Activated CD4-positive, alpha-beta T cell treated with anti-CD3 and anti-CD28 coated beads, Interleukin-2, amount 50 U/mL, for 24 hours (primary cell): ENCODE results near the gene ZDHHC13.
"Not testable (repeated sequence)": the region's sequence is repeated elsewhere in the genome, so short reads cannot be mapped to it uniquely, and the experiment has no call there.

Source experiments
- DNase-seq, 2 donors: peaks; one replicate each; pipeline ENCODE4 v3.0.0-alpha.2; 2020; ENCODE audit warnings: low read depth in 1 of 2, low spot score in 1 of 2

ZDHHC13 gene

DNA sequence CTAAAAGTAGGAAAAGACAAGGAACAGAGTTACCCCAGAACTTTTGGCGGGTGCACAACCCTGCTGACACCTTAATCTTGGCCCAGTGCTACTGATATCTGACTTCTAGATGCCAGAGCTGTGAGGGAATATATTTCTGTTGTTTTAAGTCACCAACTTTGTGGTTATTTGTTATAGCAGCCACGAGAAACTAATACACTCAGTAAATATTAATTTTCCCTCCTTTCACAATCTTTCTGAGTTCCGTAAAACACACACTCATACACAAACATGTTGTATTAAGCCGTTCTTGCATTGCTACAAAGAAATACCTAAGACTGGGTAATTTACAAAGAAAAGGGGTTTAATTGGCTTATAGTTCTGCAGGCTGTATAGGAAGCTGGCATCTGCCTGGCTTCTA lies 16.1 kb upstream of the ZDHHC13 start:
- no peak for DNase-seq

DNA sequence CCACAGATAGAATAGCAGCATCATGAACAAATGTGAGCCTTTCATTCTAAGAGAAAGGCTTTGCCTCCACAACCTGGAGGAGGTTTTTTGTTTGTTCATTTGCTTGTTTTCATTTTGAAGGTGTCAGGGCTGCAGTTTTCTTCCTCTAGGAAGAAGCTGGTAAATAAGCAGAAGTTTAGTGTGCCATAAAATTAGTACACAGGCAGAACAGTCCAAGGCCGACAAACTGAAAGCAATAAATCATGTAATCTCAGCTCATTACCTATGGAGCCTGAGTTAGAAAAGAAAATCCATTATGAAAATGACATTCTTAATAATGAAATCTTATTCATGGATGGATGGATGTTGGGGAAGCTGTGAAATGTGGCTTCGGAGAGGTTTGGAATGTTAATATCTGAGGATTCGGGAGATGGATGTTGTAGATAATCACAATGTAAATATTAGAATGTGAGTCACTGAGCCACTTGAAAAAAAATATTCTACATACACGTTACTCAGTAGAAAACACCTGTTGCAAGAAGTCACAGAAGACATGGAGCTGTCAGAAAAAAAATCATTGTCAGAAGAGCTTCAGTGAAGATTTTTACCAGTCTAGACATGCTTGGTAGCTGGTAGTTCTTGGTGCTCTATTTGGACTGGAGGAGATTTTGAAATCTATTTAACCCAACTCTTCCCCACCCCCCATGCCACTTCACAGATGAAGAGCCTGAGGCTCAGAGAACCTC lies 15.0 kb upstream of the ZDHHC13 start:
- DNase-seq: no peak

DNA sequence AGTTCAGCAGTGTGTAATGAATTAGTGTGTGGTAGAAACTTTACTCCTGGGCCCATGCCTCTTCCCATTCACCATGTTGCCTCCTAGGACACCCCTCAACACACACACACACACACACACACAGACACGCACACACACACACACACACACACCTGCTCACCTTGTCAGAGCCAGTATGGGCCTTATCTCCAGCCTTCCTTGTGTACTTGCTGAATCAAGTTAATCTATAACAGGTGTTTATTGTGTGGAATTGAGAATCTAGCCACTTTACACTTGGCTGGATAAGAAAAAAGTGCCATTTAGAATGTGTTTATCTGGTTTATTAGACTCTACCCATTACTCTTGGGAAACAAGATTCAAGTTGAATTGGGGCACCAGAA lies 14.5 kb upstream of the ZDHHC13 start:
- no peak for DNase-seq

- DNase-seq: no peak
Observed at GRCh38 chr11:19105011-19105410, 12.0 kb upstream of the ZDHHC13 start.

- no peak for DNase-seq
Observed at GRCh38 chr11:19107125-19107524, 9.8 kb upstream of the ZDHHC13 start.

GRCh38 chr11:19110295-19110694 lies 6.7 kb upstream of the ZDHHC13 start:
- DNase-seq: no peak

DNA sequence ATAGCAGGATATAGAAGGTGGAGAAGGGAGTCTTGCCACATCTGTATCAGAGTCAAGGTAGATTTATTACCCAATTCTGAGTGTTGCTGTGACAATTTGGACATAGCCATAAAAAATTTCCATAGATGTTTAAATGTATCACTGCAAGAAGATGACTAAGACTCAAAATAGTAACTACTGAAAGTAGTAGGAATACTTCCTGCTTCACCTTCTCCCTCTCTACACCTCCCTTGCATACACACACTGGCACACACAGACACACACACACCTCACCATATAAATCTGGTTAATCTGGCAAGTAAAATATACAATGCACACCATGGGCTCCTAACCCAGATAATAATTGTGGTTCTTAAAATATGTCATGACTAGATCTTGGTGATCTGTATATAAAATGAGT lies 5.2 kb upstream of the ZDHHC13 start:
- no peak for DNase-seq

- no peak for DNase-seq
Observed at GRCh38 chr11:19116276-19116970, 545 bp upstream of the ZDHHC13 start.

DNA sequence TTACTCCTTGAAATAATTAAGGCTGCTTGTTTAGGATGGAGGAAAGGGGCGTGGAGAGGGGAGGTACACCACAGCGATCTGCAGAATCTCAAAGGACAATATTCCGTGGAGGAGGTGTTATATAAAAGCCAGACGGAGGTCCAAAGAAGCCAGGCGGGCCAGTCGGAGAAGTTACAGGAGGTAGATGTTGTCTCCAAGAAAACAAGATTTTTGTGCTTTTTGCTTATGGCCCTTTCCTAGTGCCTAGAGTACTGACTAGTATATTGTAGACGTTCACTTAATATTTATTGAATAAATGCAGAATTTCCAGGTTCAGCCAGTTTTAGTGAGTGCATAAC lies 761 bp downstream of the ZDHHC13 start:
- DNase-seq: no peak

- DNase-seq: no peak
Observed at GRCh38 chr11:19121646-19122045, 4.7 kb downstream of the ZDHHC13 start.

- no peak for DNase-seq
Observed at GRCh38 chr11:19122960-19123615, 6.1 kb downstream of the ZDHHC13 start.

DNA sequence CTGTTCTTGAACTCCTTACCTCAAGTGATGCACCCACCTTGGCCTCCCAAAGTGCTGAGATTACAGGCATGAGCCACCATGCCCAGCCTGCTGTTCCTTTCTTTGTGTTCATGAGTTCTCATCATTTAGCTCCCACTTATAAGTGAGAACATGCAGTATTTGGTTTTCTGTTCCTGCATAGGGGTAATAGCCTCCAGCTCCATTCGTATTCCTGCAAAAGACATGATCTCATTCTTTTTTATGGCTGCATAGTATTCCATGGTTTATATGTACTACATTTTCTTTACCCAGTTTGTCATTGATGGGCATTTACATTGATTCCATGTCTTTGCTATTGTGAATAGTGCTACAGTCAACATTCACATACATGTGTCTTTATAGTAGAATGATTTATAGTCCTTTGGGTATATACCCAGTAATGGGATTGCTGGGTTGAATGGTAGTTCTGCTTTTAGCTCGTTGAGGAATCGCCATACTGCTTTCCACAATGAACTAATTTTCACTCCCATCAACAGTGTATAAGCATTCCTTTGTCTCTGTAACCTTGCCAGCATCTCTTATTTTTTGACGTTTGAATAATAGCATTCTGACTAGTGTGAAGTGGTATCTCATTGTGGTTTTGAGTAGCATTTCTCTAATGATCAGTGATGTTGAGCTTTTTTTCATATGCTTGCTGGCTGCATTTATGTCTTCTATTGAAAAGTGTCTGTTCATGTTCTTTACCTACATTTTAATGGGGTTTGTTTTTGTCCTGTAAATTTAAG lies 9.8 kb downstream of the ZDHHC13 start:
- not testable (repeated sequence) for DNase-seq

GRCh38 chr11:19134004-19134403 lies 17.0 kb downstream of the ZDHHC13 start:
- no peak for DNase-seq

DNA sequence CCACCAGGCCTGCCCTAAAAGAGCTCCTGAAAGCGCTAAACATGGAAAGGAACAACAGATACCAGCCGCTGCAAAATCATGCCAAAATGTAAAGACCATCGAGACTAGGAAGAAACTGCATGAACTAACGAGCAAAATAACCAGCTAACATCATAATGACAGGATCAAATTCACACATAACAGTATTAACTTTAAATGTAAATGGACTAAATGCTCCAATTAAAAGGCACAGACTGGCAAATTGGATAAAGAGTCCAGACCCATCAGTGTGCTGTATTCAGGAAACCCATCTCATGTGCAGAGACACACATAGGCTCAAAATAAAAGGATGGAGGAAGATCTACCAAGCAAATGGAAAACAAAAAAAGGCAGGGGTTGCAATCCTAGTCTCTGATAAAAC lies 19.9 kb downstream of the ZDHHC13 start:
- DNase-seq: not testable (repeated sequence)

DNA sequence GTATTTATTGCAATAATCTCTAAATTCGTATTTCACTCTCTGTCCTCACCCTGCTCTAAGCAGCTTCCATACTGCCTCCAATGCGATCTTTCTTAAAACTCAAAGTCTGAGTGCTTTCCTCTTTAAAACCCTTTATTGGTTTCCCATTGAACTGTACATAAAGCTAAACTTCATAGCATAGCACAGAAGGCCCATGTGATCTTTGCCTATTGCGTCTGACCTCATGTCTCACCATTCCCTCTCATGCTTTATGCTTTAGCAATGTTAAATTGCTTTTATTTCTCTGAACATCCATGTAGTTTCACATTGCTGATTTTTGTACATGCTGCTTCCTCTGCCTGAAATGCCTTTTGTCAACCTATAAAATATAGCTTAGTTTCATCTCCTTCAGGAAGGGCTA lies 28.4 kb downstream of the ZDHHC13 start:
- no peak for DNase-seq

GRCh38 chr11:19156892-19157291 lies 39.9 kb downstream of the ZDHHC13 start:
- no peak for DNase-seq

GRCh38 chr11:19160847-19161246 lies 43.9 kb downstream of the ZDHHC13 start:
- no peak for DNase-seq

- DNase-seq: no peak
Observed at GRCh38 chr11:19161651-19162050, 44.7 kb downstream of the ZDHHC13 start.

DNA sequence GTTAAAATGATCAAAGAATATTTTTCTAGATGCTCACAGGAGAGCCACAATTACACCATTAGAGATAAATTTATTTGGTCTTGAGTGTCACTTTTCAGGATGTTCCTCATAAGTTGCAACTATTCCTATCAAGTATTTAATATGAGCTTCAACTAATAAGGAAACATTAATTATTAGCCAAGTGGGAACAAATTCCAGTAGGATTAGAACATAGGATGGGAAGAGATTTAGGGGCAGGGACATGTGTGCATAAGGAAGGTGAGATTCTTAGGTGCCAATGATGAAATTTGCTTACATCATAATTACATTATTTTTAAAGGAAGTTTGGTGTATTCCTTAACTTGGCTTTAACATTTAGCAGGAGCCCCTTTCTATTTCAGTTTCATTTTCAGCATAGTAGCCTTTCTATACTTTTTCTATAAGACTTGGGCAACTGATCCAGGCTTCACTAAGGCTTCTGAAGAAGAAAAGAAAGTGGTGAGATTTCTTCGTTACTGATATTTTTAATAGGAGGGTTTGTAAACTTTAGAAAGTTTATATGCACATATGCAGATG lies 46.1 kb downstream of the ZDHHC13 start:
- DNase-seq: no peak

DNA sequence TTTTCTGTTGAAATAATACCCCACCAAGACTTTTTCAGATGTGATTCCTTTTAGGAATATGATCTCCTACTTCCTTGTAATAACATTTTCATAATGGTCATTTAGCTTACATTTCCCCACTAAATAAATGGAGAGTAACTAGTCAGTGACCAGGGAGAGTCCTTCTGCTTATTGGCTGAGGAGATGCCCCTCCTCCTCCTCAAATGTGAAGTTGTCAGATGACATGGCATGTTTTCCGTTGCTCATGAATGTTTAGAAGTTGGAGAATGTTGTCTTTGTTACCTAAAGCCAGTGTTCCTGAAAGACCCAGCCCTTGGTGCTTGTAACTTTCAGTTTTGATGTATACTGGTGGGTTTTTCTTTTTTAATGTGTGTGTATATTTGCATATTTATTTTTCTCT lies 46.6 kb downstream of the ZDHHC13 start:
- no peak for DNase-seq

DNA sequence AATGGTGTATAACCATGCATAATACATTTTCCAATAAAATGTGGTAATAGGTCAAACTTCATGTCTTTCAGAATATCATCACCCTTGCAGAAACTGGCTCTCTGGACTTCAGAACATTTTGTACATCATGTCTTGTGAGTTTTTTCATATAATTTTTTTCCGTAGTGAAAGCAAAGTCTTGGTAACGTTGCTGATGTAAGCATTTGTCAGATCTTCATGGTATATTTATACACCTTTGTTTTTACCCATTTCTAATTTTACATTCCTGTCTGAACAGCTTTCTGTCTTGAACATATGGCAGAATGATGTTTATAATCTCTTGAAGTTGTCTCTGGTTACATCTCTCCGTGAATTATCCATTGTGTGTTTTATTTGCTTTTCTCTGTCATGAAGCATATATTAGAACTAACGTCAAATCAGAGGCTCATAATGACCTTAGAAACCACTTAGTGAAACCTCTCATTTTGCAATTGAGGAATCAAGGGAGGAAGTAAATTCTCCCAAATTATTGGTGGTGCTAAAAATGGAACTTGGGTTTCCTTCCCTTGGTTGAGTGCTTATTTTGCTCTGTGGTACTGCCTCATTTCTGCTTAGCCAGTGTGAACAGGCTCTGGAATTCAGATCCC lies 47.4 kb downstream of the ZDHHC13 start:
- DNase-seq: no peak
